ENCODE results near the gene STK24. TPM values are rescaled to one million over a fixed set of nuclear protein-coding genes. Genes with fewer than 3 reads are reported as not detected.

Gene STK24
- total RNA-seq, 1 donor from 2014 or later: 43.2 TPM

GRCh38 chr13:98556968-98557631, 19.8 kb downstream of the STK24 start:
- DNase-seq (ENCODE audit: low read depth): no peak

DNA sequence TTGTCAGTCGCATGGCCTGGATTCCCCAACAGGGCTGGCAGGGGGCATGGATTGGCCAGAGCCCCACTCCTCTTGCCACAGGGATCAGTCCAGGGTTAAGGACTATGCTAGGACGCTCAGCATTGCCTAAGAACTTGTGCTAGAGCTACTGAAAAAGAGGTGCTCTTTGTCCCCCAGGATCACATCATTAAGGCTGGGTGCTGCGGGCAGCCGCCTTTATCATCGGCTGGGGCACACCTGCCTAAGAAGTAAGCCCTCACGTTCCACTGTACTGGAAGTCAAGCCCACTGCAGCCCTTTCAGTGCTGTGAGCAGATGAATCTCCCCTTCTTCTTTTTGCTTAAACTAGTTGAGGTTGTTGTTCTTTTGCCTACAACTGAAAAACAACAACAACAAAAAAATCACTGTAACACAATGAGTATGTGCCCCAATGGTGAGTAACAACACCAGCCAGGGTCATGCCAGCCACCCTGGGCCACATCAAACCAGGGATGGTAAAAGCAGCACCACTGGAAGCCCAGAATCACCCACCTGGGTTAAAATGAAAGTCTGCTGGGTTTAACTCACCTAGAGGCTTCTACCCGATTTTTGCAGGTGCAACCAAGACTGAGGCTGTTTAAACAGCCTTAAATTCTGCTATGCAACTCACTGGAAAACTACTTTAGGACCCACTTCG, 20.6 kb downstream of the STK24 start:
- DNase-seq (ENCODE audit: low read depth): no peak

- no peak for DNase-seq (ENCODE audit: low read depth)
Observed at GRCh38 chr13:98549728-98550317, 27.1 kb downstream of the STK24 start.

DNA sequence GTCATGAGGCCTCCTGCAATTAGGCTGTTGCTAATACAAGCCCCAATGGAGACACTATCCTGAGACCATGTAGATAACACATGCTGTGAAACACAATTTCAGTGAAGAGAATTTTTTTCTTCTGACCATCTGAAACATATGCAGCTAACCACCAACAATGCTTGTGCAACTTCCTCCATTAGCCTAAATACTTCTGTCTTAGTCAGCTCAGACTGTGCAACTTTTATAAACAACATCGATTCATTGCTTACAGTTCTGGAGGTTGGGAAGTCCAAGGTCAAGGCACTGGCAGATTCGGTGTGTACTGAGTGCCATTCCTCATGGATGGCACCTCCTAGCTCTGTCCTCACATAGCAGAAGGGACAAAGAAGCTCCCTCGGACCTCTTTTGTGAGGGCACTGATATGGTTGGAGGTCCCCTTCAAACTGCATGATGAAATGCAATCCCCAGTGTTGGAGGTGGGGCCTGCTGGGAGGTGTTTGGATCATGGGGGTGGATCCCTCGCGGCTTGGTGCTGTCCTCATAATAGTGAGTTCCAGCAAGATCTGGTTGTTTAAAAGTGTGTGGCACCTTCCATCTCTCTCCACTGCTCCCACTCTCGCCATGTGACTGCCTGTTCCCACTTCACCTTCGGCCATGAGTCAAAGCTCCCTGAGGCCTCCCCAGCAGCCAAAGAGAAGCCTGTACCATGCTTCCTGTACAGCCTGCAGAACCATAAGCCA, 27.7 kb downstream of the STK24 start:
- no peak for DNase-seq (ENCODE audit: low read depth)

GRCh38 chr13:98548230-98548629, 28.7 kb downstream of the STK24 start:
- DNase-seq (ENCODE audit: low read depth): peak; percentile 78

DNA sequence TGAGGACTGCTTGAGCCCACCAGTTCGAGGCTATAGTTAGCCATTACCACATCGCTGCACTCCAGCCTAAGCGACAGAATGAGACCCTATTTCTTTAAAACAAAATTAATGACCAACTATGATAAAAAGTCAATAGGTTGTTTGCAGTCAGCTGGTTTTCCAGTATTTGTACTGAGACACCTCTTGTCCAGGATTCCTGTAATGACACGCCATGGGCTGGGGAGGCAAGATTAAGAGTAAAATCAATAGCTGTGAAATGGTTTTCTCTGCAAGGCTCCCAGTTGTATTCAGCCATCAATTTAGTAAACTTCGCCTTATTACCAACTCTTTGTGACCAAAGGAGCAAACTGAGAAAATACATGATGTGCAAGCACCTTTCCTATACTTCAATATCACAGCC, 29.5 kb downstream of the STK24 start:
- no peak for DNase-seq (ENCODE audit: low read depth)

DNA sequence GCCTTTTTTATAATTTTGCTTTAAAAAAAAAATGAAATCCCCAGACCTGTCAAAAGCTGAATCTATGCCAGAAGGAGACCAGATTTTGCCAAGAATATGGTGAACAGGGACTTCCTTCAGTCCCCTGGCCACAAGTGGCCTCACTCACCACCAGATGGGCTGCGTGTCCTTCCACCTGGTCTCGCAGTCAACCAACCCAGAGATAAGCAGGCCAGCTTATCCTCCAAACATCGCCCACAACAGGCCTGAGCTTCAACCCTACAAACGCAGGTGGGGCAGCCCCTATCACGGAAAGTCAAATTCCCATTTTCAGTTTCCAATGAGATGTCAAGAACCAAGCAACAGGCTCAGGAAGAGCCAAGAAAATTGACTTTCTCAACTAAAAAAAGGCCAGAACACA, 30.5 kb downstream of the STK24 start:
- DNase-seq (ENCODE audit: low read depth): no peak

DNA sequence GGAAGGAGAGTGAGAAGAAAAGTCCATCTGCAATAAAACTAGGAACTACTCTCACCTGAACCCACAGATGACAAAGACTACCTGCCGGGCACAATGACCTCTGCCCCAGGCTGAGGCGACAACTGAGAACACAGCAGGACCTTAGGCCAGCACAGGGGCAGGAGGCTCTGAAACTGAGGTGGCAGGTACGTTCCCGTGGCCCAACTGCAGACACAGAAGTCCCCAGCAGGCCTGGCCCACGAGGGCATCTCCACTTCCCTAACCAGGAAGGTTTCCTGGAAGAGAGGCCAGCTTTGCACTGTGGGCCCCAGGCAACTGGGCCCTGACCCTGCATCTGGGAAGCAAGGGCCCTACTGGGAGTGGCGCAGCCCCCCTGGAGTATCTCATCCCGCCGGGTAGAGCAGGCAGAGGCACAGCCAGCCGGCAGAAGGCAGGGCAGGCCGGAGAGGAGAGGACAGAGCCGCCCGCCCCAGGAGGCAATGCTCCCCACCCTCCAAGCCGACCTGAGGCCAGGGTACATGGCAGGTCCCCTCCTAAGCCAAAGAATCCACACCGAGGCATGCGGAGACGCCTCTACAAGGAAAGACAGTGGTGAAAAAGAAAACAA, 32.7 kb downstream of the STK24 start:
- DNase-seq (ENCODE audit: low read depth): no peak

GRCh38 chr13:98543378-98544103, 33.4 kb downstream of the STK24 start:
- no peak for DNase-seq (ENCODE audit: low read depth)

- DNase-seq (ENCODE audit: low read depth): no peak
Observed at GRCh38 chr13:98542568-98543377, 34.1 kb downstream of the STK24 start.

- no peak for DNase-seq (ENCODE audit: low read depth)
Observed at GRCh38 chr13:98541701-98542203, 35.2 kb downstream of the STK24 start.

DNA sequence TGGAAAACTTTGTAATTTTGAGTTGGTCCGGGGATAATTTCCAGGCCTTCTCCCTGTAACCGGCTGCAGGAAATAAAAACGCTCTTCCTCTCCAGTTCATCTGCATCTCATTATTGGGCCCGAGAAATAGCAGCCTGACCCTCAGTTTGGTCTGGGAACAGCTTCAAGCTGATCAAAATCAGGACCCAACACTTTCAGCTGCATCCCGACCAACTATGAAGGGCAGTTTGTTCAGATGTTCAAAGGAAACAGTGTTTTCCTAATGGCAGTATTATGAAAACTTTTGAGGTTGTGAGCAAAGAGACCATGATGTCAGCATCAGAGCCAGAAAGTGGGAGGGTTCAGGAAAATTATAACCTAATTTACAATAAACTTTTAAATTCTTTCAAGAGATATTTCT, 35.7 kb downstream of the STK24 start:
- DNase-seq (ENCODE audit: low read depth): no peak

GRCh38 chr13:98540476-98540875, 36.4 kb downstream of the STK24 start:
- DNase-seq (ENCODE audit: low read depth): peak; percentile 63

DNA sequence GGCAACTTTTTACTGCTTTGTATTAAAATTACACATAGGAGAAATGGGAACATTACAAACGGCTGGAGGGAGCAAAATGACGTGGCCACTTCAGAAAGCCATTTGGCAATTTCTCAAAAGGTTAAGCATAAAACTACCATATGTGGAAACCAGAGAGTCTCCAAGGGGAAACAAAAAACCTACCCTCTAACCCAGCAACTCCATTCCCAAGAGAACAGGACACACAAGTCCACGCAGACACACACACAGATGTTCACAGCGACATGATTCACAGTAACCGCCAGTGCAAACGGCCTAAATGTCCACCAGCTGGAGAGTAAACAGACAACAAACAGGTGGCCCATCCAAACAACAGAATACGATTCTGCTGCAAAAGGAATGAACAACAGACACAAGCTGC, 37.2 kb downstream of the STK24 start:
- no peak for DNase-seq (ENCODE audit: low read depth)

DNA sequence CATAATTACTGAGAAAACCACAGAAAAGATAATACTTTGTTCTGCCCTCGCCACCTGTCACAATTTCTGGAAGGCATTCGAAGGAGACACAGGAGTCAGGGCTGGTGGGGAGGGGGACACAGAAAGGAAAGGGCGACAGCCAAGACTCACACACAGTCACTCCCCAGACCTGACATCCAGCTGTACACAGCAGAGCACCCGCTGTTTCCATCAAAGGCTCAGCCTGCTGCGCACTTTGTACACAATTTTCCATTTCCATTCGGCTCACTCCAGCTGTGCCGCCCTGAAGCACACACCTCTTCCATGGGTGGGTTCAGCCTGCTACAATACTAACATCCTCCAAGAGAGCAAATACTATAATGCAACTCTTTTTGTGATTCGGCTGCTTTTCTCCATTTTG, 38.0 kb downstream of the STK24 start:
- DNase-seq (ENCODE audit: low read depth): no peak

- no peak for DNase-seq (ENCODE audit: low read depth)
Observed at GRCh38 chr13:98537740-98538139, 39.2 kb downstream of the STK24 start.

- DNase-seq (ENCODE audit: low read depth): no peak
Observed at GRCh38 chr13:98537306-98537705, 39.6 kb downstream of the STK24 start.

GRCh38 chr13:98536729-98537128, 40.2 kb downstream of the STK24 start:
- no peak for DNase-seq (ENCODE audit: low read depth)

DNA sequence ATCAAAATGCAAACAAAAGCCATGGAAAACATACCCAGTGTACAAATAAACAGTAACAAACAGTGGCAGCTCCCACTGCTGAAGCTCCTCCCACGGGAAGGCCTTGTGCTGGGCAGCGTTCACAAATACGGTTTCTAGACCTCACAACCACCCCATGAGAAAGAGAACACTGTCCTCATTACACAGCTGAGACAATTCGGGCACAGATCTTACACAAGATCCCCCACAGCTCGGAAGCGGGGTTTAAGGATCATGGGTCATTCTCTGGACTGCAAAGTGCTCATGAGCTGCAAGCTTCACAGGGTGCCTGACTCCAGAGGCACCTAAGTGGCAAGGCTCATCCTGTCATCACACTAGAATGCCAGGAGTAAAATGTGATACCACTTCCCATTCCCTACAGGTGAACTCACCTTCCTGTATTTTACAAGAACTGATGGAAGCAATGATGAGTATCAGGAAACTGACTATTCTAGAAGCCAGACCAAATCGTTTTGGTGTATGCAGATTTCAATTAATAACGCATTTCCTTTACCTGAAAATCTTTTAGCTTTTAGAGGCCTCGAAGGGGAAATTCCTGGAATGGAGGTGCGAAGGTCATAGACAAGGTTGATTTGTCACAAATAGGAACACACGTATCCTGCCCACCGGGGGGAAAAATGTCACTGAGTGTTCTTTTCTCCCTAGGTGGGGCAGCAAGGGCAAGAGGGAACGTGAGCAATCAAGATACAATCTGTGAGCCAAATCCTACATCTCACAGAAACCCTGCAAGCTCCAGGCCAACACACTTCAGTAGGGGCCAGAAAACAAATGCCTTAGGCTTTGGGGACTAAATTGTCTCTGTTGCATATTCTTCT, 41.2 kb downstream of the STK24 start:
- no peak for DNase-seq (ENCODE audit: low read depth)
